GM13977 (cell line): ENCODE data around the gene TMEM94.

Experiments used
- DNase-seq: peaks from one replicate; pipeline ENCODE4 v3.0.0; 2012; ENCODE audit warnings: low spot score
- in situ Hi-C: fragments of 300-500 bp; cut with MboI; formaldehyde crosslinking; loops from one replicate; pipeline ENCODE4 v1.12.0; 2022; ENCODE audit warnings: low sequenced_read_pairs, low pct_unique_long_range_greater_than_20kb, mixed read lengths, inconsistent platforms; ENCODE audit not compliant: unreplicated experiment
- TF ChIP-seq, protein P1 (sequence below): IDR thresholded peaks from 2 replicates; pipeline ENCODE4 v1.5.1; 2012; ENCODE audit warnings: mild to moderate bottlenecking, control low read depth; ENCODE audit not compliant: insufficient read depth; ENCODE audit errors: extremely low read depth, missing control alignments

Gene TMEM94

DNA sequence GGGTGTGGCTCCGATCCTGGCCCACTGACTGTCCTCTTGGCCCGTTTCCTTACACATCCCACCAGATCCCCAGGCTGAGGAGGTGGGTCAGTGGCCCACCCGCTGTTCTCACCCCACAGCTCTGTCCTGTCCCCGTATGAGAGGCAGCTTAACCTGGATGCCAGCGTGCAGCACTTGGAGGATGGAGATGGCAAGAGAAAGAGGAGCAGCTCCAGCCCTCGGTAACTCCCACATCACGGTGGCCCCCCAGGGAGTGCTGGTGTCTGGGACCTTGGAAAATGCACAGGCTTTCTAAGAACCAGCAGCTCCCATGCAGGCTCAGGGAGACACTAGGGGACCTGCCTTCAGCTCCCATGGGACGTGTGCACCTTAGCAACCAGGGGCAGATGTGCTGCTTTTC, 64.9 kb downstream of the TMEM94 start:
- TF ChIP-seq, protein P1, sequence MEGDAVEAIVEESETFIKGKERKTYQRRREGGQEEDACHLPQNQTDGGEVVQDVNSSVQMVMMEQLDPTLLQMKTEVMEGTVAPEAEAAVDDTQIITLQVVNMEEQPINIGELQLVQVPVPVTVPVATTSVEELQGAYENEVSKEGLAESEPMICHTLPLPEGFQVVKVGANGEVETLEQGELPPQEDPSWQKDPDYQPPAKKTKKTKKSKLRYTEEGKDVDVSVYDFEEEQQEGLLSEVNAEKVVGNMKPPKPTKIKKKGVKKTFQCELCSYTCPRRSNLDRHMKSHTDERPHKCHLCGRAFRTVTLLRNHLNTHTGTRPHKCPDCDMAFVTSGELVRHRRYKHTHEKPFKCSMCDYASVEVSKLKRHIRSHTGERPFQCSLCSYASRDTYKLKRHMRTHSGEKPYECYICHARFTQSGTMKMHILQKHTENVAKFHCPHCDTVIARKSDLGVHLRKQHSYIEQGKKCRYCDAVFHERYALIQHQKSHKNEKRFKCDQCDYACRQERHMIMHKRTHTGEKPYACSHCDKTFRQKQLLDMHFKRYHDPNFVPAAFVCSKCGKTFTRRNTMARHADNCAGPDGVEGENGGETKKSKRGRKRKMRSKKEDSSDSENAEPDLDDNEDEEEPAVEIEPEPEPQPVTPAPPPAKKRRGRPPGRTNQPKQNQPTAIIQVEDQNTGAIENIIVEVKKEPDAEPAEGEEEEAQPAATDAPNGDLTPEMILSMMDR, result no peak
- in situ Hi-C loops, result no loop called here
- no peak for DNase-seq

DNA sequence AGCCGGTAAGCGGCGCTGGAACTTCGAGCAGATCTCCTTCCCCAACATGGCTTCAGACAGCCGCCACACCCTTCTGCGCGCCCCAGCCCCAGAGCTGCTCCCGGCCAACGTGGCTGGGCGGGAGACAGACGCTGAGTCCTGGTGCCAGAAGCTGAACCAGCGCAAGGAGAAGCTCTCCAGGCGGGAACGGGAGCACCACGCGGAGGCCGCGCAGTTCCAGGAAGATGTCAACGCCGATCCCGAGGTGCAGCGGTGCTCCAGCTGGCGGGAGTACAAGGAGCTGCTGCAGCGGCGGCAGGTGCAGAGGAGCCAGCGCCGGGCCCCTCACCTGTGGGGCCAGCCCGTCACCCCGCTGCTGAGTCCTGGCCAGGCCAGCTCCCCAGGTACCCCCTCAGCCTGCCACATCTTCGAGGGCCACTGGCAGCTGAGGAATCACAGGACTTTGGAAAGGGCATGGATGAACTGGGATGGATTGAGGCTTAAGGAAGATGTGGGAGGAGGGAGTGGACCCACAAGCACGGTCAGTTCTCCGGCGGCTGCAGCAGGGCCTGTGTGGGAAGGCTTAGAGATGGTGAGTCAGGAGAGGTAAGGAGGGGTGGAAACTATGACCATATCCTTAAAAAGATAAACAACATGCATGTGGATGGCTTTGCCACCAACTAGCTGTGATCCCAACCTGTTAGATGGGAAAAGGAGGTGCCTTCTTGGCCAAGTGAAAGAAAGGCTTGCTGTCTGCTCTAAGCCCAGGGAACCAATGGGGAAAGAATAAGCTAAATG, 65.7 kb downstream of the TMEM94 start:
- in situ Hi-C loops, result no loop called here
- no peak for DNase-seq
- TF ChIP-seq, protein P1, result no peak

GRCh38 chr17:75523647-75524046, 67.2 kb downstream of the TMEM94 start:
- in situ Hi-C loops, result no loop called here
- no peak for DNase-seq
- TF ChIP-seq, protein P1, result no peak

DNA sequence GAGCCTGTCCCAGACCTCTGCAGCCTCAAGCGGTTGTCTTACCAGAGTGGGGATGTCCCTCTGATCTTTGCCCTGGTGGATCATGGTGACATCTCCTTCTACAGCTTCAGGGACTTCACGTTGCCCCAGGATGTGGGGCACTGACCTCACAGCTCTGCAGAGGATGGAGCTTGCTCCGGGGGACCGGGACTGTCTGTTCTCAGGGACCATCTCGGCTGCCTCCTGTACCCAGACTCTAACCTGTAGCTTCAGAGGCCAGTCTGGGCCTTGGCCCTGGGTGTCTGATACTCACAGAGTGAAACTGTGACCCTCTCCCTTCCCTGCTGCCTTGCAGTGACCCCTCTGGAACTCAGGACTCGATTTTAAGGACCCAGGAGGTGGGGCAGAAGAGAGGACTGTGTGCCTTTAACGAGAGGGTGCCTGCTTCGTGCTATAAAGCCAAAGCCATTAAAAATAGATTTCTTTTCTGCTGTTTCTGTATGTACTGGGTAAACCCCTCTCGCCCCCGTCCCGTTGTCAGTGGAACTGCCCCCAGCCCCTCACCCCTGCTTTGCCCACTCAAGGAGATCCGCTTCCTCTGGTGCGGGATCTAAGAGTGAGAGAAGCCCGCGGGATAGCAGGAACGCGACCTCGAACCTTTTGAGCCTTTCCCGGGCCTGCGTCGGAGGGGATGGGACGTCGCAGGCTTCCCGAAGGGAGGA, 68.0 kb downstream of the TMEM94 start:
- TF ChIP-seq, protein P1, result no peak
- in situ Hi-C loops, result no loop called here
- DNase-seq, result no peak

DNA sequence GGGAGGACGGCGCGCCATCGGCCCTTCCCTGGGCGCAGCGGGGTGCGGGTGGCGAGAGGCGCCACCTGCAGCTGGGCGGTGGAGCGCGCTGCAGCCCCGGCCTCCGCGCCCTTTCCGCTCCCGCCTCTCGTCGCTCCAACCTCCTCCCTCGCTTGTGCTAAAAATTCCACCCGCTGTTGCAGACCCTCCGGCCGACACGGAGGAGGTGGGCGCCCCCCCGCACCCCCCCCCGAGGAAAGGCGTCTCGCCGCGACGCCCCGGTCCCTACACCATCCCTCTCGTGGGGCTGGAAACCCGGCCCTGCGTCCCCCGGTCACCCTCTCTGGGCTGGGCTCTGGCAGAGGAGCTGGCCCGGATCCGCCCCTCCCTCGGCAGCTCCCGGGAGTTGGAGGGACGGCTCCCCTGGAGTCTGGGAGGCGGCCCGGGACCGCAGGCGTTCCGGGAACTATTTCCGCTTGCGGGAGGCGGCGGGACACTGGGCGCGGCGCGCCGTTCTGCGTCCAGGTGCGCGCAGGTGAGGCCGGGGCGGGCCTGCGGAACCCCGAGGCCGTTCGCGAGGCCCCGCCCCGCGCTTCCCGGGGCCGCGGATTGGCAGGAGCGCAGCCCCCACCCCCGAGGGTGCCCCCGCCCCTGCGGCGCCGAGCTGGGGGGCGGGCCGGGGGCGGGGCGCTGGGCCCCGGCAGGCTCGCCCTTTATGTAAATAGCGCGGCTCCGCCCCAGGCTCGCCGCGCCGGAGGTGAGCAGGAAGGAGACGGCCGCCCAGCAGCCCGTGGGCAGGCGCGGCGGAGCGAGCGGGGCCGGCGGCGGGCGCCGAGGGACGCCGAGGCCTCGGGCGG, 68.8 kb downstream of the TMEM94 start, which contains the start of gene LLGL2:
Gene LLGL2 (plus strand): TSS at position 728 of the 836 bp plus-strand sequence. CDS start 17,730 bp downstream, outside the sequence.
- TF ChIP-seq, protein P1, result peak; percentile 64
- in situ Hi-C loops, result no loop called here
- peak; percentile 98 for DNase-seq

- in situ Hi-C loops, result no loop called here
- peak; percentile 60 for DNase-seq
- TF ChIP-seq, protein P1, result no peak
Observed at GRCh38 chr17:75525806-75526554, 69.5 kb downstream of the TMEM94 start.
